Esophagus squamous epithelium (tissue), 5 donors: ENCODE data around the gene LRRC47. TPM values are rescaled to one million over a fixed set of nuclear protein-coding genes. Genes with fewer than 3 reads are reported as not detected.

Source experiments
- DNase-seq: peaks from one replicate; lab custom pipeline; 2025; lab: John Stamatoyannopoulos, UW
- H3K27ac ChIP-seq, 4 donors: fragments of 200-600 bp; sonication (generic); one replicate each; pipeline ENCODE4 v1.5.1; 2016 to 2019; ENCODE audit warnings: mild to moderate bottlenecking in 1 of 4
- H3K27me3 ChIP-seq, 4 donors: fragments of 200-600 bp; sonication (generic); 1 replicate in 3 of 4; 2 replicates in 1 of 4; pipeline versions ENCODE4 v1.5.1 to v1.6.0; 2017 to 2021; ENCODE audit warnings: antibody characterized with exemption in 1 of 4
- H3K36me3 ChIP-seq, 3 donors: fragments of 200-600 bp; sonication (generic); one replicate each; pipeline ENCODE4 v1.5.1; 2016 to 2019
- H3K4me1 ChIP-seq, 3 donors: fragments of 200-600 bp; sonication (generic); one replicate each; pipeline ENCODE4 v1.5.1; 2017 to 2019
- H3K4me3 ChIP-seq, 4 donors: fragments of 200-600 bp; sonication (generic); 1 replicate in 3 of 4; 2 replicates in 1 of 4; pipeline ENCODE4 v1.5.1; 2016 to 2019; ENCODE audit warnings: mild to moderate bottlenecking in 2 of 4, moderate library complexity in 1 of 4
- H3K9me3 ChIP-seq, 3 donors: fragments of 200-600 bp; sonication (generic); one replicate each; pipeline ENCODE4 v1.5.1; 2016 to 2019
- CTCF ChIP-seq, 6 experiments: fragments of 450-650 bp in 4 of 6; fragments of 200-600 bp in 2 of 6; sonication (generic) in 2 of 6; IDR thresholded peaks; one replicate each; pipeline ENCODE4 v1.5.1; 2016 to 2019; ENCODE audit warnings: antibody characterized with exemption in 6 of 6, mild to moderate bottlenecking in 4 of 6, moderate library complexity in 4 of 6
- POLR2A ChIP-seq, 4 donors: fragments of 450-650 bp; IDR thresholded peaks; one replicate each; pipeline ENCODE4 v1.6.1; 2017; ENCODE audit warnings: antibody characterized with exemption in 4 of 4, mild to moderate bottlenecking in 4 of 4, moderate library complexity in 3 of 4
- WGBS, 2 donors: methylation state at CpG; one replicate each; pipeline ENCODE4 v1.1.5; 2018; 5-methylcytosine and 5-hydroxymethylcytosine counted together
- intact Hi-C: fragments of 100-400 bp; cut with DNase I; formaldehyde crosslinking; loops from one replicate; pipeline ENCODE4 v1.15.0; 2022
- total RNA-seq, 4 donors: library from RNA; depleted of rRNA; stranded (reverse); fragments of >200 nt; gene quantifications; one replicate each; pipeline ENCODE4 v1.1.0, GENCODE V29; 2016
- donor health status: DM: yes; HTN: yes; CAD: no.

The LRRC47 gene
- total RNA-seq, 4 donors from 2014 or later: 23.5 to 32.6 (median 25.5) TPM

DNA sequence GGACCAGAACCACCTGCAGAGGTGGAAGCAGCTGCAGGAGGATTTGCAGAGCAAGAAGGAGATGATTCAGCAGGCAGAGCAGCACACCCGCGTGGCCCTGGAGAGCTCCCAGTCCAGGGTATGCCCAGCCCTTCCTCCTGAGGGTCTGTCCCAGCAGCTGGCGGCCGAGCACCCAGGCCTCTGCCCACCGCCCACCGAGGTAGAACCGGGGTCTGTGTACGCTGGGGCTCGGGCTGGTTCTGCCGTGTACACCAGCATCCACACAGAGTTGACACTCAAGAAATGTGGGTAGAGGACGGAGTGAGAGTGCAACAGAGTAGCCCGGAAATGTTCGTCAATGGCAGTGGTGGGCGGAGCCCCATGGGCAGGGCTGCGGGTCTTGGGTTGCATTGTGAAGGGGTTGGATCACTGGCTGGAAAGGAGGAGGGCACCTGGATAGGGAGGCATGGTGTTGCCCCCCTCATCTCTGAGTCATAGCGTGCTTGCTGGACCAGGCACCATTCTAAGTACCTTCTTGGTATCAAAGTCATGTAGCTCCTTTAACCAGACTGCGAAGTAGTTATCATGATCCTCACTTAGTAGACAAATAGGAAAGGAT is 28.9 kb downstream of the LRRC47 start:
- 87 to 96% methylated on average over 4 to 13 of the region's 17 CpGs for WGBS, 2 donors
- intact Hi-C loops: no loop called here
- no peak for DNase-seq

GRCh38 chr1:3763351-3764125 is 32.8 kb downstream of the LRRC47 start:
- no peak for DNase-seq
- no peak overlapping the region for H3K27ac ChIP-seq
- H3K9me3 ChIP-seq: no peaks in the 10 kb centered on the region
- TF ChIP-seq CTCF (IDR thresholded peaks at IDR 0.05) (no peak), POLR2A (IDR thresholded peaks at IDR 0.05) (no peak)
- H3K4me1 ChIP-seq: no peaks in the 10 kb centered on the region
- peaks cover 0 to 61% (median 0%) of the 10 kb centered on the region in 4 donors for H3K27me3 ChIP-seq
- H3K4me3 ChIP-seq: no peak overlapping the region
- no peaks in the 10 kb centered on the region for H3K36me3 ChIP-seq
- intact Hi-C loops: no loop called here
- 77 to 78% methylated on average over 7 to 15 of the region's 31 CpGs for WGBS, 2 donors

More for the DNA sequence above, 28.9 kb downstream of the LRRC47 start:
- no peaks in the 10 kb centered on the region for H3K9me3 ChIP-seq
- H3K4me1 ChIP-seq: peaks cover 8 to 14% (median 9%) of the 10 kb centered on the region in 3 donors
- H3K27me3 ChIP-seq: peaks cover 0 to 58% (median 0%) of the 10 kb centered on the region in 4 donors
- H3K36me3 ChIP-seq: no peaks in the 10 kb centered on the region
- no peak overlapping the region for H3K27ac ChIP-seq
- H3K4me3 ChIP-seq: no peak overlapping the region
- TF ChIP-seq POLR2A (IDR thresholded peaks at IDR 0.05) (no peak), CTCF (IDR thresholded peaks at IDR 0.05) (no peak)

GRCh38 chr1:3762873-3763228 is 33.4 kb downstream of the LRRC47 start:
- DNase-seq: no peak
- Histone ChIP-seq H3K27me3 (peaks cover 0 to 64% (median 0%) of the 10 kb centered on the region in 4 donors), H3K27ac (no peak overlapping the region), H3K9me3 (no peaks in the 10 kb centered on the region), H3K36me3 (no peaks in the 10 kb centered on the region), H3K4me3 (no peak overlapping the region), H3K4me1 (no peaks in the 10 kb centered on the region)
- WGBS, 2 donors: 62 to 65% methylated on average over 5 of the region's 12 CpGs
- intact Hi-C loops: no loop called here
- TF ChIP-seq CTCF (IDR thresholded peaks at IDR 0.05) (no peak), POLR2A (IDR thresholded peaks at IDR 0.05) (no peak)

GRCh38 chr1:3762151-3762872 is 34.0 kb downstream of the LRRC47 start:
- H3K36me3 ChIP-seq: no peaks in the 10 kb centered on the region
- intact Hi-C loops: no loop called here
- no peaks in the 10 kb centered on the region for H3K4me1 ChIP-seq
- peaks cover 0 to 63% (median 0%) of the 10 kb centered on the region in 4 donors for H3K27me3 ChIP-seq
- no peak overlapping the region for H3K4me3 ChIP-seq
- DNase-seq: no peak
- WGBS, 2 donors: 83% methylated on average over 4 of the region's 15 CpGs; no CpG with 5 or more reads in 1 of the 2 donors
- H3K27ac ChIP-seq: no peak overlapping the region
- no peak for TF ChIP-seq POLR2A (IDR thresholded peaks at IDR 0.05)
- TF ChIP-seq CTCF (IDR thresholded peaks at IDR 0.05): no peak
- H3K9me3 ChIP-seq: no peaks in the 10 kb centered on the region
